GM19193 (cell line): Measurements from ENCODE around the gene GP9.
A peak's percentile ranks its signal among the peaks of the same experiment; 100 is the strongest.

Experiments
- POLR2A ChIP-seq: IDR thresholded peaks from 4 replicates; pipeline ENCODE4 v1.6.1; 2011; ENCODE audit not compliant: insufficient read depth, insufficient read length; ENCODE audit errors: extremely low read depth

Gene GP9

DNA sequence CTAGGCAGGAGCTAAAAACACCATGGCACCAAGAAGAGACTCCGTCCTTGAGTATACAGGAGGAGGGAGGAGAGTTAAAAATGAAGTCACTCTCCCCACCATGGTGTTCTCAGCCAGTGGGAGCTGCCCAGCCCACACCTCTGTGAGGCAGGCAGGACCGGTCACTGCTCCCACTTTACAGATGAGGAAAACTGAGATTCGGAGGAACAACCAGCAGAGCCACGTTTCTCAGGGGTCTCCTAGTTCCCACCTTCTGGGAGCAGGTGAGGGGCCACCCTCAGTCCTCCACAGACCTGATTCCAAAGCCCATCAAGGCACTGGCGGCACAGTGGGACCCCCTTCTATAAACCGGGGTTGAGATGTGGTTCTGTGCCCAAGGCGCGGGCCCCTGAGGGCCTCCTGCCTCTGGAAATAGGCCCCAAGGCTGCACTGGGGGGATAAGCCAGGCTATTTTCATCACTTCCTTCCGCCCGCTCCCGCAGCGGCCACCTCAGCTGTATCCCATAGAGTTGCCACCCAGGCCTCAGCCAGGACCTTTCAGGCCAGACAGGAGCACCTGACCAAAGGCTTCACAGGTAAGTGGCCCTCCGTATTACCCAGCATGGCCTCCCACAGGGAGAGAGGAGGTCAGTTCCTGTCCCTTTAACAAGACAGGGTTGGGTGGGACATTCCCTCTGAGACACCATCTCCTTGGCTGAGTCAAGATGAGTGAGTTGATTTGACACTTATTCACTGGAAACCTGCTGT is at the start of gene GP9:
Gene GP9, plus strand, starts transcription at position 504 of the 747 bp plus-strand sequence. CDS start 961 bp downstream, outside the sequence.
- TF ChIP-seq POLR2A, result no peak

DNA sequence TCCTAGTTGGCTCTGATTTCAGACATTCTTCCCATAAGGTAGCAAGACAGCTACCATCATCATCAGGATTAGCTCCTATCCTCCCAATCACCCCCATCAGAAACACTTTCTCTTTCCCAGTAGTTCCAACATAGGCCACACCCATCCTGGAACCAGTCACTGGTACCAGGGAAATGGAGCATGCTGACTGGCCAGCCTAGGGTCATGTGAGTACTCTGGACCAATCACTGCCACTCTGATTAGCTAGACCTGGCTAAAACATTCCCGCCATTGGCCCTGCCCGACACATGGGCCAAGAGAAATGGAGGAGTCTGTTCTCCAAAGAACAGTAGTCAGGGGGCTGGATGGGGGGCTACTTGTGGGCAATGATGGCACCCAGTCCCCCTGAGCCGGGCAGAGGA is 47.1 kb upstream of the GP9 start:
- no peak for TF ChIP-seq POLR2A

DNA sequence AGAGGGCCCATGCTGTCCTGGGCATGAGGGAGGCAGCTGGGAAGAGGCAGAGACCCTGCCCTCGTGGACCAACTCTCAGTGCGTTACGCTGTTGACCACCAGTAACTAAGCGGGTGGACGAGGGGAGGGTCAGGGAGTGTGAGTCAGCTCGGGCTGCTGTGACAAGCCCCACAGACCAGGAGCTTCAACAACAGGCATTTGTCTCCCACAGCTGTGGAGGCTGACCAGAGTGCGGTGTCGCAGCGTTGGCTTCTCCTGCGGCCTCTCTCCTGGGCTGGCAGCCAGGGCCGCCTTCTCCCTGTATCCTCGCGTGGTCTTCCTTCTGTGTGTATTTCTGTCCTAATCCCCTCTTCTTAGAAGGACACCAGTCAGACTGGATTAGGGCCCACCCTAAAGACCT is 46.4 kb upstream of the GP9 start:
- TF ChIP-seq POLR2A, result no peak

DNA sequence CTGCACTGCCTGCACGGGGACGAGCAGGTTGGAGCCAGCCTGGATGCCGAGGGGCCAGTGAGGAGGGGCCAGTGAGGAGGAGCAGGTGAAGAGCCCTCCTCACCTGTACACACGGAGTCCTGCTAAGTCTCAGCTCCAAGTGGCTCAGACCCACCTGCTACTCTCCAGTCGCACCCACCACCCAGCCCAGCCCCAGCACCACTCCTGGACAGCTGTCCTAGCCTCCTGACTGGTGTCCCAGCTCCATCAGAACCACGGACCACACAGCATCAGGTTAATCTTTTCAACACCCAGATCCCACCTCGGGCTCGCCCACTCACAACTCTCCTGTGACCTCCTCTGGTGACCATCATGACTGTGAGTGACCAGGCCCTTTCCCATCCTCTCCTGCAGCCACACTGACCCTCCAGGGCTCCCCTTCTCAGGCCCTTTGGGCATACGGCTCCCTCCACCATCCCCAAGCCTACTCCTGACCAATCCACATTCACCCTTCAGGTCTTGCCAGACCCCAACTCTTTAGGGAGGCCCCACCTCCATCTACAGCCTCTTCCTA is 45.7 kb upstream of the GP9 start:
- no peak for TF ChIP-seq POLR2A

DNA sequence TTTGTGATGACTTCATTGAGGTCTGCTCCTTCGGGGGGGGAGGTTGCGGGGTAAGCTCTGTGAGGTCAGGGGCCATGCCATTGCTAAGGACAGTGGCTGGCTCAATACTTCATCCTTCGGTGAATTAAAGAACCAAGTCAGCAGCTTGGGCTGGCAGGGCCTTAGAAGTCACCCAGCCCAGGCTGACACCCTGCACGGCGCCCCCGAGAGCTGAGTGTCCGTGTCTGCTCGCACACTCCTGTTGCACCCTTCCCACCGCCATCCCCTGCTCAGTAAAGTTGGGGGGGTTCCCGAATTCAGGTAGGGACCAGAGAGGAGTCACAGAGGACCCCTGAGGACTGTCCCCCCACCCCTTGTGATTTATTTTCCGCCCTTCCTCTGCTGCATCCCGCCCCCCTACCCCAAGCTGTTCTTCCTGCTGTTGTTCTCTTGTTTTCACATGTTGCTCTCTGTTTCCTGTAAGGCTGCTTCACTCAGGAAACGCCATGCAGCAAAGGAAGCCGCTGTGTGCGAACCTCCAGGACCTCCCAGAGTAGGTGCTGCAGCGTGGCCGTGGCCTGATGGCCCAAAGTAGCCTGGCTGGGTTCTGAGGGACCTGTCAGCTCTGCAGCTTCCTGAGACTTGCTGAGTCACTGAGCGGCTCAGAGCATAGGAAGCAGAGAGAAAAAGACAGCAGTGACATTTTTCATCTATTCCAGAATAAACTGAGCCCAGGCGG is 45.0 kb upstream of the GP9 start:
- TF ChIP-seq POLR2A, result no peak

DNA sequence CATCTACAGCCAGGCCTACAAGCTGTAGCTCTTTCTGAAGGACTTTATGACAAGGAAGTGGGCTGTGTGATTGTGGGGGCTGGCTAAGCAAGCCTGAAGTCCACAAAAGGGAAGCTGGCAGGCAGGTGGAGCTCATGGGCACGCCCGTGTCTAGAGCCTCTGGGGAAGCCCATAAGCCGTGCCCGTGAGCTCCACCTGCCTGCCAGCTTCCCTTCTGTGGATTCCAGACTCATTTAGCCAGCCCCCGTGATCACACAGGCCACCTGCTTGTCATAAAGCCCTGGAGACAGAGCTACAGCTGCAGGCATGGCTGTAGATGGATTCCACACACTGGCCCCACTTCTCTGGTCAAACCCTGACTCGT is 44.2 kb upstream of the GP9 start:
- no peak for TF ChIP-seq POLR2A

DNA sequence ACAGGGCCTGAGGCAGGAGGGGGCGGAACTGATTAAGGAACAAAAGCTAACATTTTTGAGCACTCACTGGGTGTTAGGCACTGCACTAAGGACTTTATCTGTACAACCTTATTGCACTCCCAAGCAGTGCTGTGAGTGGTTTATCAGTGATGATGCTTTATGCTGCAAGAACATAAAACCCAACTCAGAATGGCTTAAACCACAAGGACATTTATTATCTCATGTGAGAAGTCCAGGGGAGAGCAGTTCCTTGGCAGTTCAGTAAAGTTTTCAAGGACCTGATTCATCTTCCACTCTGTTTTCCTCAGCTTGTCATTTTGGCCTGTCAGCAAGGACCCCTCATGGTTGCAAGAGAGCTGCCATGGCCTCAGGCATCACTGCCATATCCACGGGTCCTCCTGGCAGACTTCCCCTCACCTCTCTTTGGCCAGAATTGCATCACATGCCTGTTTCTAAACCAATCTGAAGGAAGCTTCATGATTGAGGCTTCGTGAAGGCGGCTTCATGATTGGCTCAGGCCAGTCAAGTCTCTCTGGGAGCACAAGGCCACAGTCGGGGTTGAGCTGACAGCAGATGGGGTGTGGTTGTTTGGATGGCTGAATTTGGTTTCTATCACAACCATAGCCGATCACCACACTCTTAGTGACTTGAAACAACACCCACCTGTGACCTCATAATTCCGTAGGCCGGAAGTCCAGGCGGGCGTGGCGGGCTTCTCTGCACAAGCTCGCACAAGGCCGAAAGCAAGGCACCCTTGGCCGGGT is 43.7 kb upstream of the GP9 start:
- TF ChIP-seq POLR2A, result peak; percentile 22

DNA sequence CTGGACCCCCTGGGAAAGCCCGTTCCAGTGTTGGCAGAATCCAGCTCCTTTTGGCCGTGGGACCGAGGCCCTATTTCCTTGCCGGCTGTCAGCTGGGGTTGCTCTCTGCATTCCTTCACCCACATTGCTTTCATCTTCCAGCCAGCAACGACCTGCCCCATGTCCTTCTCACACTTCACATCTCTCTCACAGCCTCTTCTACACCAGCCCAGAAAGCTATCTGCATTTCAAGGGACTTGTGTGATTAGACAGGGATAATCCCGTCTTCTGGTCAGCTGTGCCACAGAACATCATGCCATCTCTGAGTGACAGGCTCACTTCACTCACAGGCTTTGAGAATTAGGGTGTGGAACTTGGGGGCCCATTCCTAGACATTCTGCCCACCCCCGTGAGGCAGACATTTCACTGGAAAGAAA is 43.1 kb upstream of the GP9 start:
- no peak for TF ChIP-seq POLR2A

DNA sequence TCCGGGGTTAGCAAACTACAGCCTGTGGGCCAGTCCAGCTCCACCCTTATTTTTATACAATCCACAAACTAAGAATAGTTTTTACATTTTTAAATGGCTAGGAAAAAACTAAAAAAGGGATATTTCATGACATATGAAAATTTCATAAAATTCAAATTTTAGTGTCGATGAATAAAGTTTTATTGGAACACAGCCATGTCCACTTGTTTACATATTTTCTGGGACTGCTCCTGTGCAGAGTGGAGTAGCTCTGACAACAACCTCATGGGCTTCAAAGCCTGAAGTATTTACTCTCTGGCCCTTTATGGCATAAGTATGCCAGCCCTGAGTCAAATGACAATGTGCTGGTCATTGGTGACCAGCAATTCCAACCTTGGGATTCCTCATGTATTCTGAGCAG is 42.3 kb upstream of the GP9 start:
- TF ChIP-seq POLR2A, result no peak

DNA sequence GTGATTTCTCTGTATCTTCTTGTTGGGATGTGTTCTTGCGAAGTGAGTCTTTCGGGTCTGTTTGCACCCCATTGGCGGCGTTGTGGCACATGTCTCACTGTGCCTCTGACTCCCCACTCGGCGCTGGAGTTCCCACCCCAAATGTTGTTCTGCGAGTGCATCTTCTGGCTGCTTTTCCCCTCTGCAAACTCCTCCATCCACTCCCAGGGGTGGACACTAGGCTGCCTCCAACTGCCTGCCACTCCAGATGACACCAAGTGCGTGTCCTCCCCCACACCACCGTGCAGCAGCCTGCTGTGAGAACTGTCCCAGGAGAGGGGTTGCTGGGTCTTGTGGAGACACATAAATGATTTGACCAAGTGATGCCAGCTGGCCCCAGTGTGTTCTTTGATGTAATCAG is 41.8 kb upstream of the GP9 start:
- TF ChIP-seq POLR2A, result no peak

DNA sequence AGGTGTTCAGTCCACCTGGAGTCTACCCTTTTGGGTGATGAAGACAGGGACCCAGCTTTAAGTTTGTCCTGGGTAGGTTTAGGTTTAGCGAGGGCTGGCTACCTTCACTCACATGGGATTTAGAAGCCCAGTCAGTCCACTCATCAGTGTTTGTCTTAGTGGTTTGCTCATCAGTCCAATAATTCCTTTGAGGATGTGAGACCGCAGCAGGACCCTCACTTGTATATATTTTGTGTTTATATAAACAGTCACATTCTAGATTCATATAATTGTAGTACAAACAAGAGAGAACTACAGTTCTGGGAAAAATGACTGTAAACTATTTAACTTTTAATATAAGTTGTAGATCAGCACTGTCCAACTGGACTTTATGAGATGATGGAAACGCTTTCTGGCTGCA is 41.3 kb upstream of the GP9 start:
- TF ChIP-seq POLR2A, result no peak

DNA sequence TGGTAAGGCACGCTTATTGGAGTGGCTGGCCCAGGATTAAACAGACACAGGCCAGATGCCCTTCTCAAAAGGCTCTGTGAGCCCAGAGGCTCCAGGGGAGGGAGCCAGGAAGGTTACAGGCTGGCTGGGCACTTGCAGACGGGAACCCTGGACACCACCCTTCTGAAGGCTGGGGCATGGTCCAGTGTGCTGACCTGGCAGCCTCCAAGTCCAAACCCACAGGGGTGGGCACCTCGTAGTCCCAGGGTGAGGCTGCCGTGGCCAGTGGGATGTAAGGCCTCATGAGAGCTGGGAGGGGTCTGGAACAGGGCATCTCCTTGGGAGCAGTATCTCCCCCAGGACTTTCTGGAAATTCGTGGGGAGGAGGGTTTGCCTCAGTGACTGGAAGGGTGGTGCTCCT is 39.9 kb upstream of the GP9 start:
- TF ChIP-seq POLR2A, result no peak

DNA sequence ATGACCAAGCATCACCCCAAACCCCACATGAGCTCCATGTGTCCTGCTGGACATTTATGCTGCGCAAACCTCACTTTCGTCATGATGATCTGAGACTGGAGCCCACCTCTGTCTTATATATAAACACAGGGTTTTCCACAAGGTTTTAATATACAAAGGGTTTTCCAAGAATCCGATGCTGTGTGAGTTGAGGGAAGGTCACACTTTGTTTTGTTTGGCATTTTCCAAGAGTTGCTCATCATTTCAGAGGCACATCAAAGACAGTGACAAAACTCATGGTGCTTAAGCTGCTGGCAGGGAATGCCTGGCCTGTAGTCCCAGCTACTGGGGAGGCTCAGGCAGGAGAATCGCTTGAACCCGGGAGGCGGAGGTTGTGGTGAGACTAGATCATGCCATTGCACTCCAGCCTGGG is 39.4 kb upstream of the GP9 start:
- no peak for TF ChIP-seq POLR2A

DNA sequence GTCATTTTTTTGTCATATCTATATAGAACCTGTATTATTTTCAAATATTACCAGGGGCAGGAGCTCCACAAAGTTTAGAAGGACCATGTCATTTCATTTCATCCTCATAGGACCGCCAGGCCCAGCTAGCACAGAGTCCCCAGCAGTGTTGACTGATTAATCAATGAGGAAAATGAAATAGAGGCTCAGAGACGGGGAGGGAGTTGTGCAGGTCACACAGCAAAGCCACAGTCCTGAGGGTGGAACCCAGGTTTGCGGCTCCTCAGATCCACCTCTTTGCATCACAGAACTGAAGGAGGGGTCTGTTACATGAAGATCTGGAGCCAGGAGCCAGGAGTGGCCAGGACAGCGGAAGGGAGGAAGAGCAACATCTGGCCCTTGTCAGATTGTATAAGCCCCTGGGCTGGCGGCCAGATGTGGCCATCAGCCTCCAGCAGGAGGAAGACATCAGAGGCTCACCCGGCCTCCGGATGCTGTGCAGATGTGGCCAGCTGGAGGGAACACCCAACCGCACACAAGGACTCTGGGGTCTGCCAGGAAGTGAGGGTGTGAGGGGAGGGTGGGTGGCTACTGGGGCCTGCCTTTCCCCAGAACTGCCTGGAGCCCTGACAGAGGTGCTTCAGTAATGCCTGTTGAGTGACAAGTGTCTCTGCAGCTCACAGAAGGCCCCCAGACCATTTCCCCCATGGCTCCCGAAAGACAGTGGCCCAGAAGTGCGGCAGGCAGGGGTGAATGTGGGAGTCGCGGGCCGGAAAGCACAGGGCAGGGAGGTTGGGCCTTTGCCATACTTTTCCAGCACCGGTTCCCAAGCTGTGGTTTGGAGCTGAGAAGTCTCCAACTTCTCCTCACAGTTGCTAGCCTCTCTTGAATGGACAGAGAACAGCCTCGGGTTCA is 38.2 kb upstream of the GP9 start:
- no peak for TF ChIP-seq POLR2A
